Right lobe of liver (tissue), 4 donors: ENCODE results near the gene TMEM132D.

Source experiments
- CTCF ChIP-seq, 4 donors: fragments of 200-600 bp in 3 of 4; fragments of 450-650 bp in 1 of 4; IDR thresholded peaks; one replicate each; pipeline versions ENCODE4 v1.5.1 to v1.8.0; 2016 to 2022; ENCODE audit warnings: antibody characterized with exemption in 4 of 4, mild to moderate bottlenecking in 2 of 4
- POLR2A ChIP-seq: fragments of 450-650 bp; IDR thresholded peaks from one replicate; pipeline ENCODE4 v1.6.1; 2017; ENCODE audit warnings: antibody characterized with exemption, mild to moderate bottlenecking
- donor health status: DM: no; HTN: no; CAD: no.
- donor health status: DM: no; HTN: no; CAD: no.
- donor health status: DM: no; HTN: yes; CAD: no.

- TF ChIP-seq CTCF (IDR thresholded peaks at IDR 0.05) (no peak), POLR2A (no peak)
These were observed 352.4 kb downstream of the TMEM132D start for GRCh38 chr12:129551441-129551840.
